ENCODE data around the gene LYAR.

DNA sequence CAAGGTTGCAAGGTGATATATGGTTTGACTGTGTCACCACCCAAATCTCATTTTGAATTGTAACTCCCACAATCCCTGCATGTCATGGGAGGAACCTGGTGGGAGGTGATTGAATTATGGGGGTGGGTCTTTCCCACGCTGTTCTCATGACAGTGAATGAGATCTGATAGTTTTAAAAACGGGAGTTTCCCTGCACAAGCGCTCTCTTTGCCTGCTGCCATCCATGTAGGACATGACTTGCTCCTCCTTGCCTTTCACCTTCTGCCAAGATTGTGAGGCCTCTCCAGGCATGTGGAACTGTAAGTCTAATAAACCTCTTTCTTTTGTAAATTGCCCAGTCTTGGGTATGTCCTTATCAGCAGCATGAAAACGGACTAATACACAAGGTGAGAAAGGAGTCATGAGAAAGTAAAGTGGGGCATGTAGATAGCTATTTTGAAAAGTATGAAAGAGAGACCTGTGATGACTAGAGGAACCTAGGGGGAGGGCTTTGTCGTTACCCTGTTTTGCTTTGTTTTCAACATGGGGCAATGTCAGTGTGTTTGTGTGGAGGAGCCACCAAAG lies 6.4 kb upstream of the LYAR start:
- TF ChIP-seq EZH2 (IDR thresholded peaks at IDR 0.05; ENCODE audit: low read depth): no peak
- TF ChIP-seq, protein P1, sequence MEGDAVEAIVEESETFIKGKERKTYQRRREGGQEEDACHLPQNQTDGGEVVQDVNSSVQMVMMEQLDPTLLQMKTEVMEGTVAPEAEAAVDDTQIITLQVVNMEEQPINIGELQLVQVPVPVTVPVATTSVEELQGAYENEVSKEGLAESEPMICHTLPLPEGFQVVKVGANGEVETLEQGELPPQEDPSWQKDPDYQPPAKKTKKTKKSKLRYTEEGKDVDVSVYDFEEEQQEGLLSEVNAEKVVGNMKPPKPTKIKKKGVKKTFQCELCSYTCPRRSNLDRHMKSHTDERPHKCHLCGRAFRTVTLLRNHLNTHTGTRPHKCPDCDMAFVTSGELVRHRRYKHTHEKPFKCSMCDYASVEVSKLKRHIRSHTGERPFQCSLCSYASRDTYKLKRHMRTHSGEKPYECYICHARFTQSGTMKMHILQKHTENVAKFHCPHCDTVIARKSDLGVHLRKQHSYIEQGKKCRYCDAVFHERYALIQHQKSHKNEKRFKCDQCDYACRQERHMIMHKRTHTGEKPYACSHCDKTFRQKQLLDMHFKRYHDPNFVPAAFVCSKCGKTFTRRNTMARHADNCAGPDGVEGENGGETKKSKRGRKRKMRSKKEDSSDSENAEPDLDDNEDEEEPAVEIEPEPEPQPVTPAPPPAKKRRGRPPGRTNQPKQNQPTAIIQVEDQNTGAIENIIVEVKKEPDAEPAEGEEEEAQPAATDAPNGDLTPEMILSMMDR (conservative IDR thresholded peaks at IDR 0.05): no peak
